K562 (cell line): ENCODE measurements around the gene ARHGAP35. TPM values are rescaled to one million over a fixed set of nuclear protein-coding genes. Genes with fewer than 3 reads are reported as not detected.

Experiments
- ATAC-seq: fragments of 200-7000 bp; cut with Tn5 transposase; 3 replicates; pipeline ENCODE4 v1.9.1; 2020; ENCODE audit warnings: moderate library complexity
- BruUV-seq: library from RNA; stranded (reverse); fragments of 400-500 nt; replicated peaks from 2 replicates; lab custom pipeline; 2021; lab: Mats Ljungman, UMichigan
- CTCF ChIA-PET: fragments of 300-600 bp; formaldehyde crosslinking; extraction: SDS; loops from one replicate; lab custom pipeline; 2021; ENCODE audit warnings: low intra/inter-chr PET ratio; lab: Yijun Ruan, JAX
- POLR2A ChIA-PET: fragments of 300-600, 350-650 bp; sonication (Branson Sonifier 250); formaldehyde crosslinking; extraction: SDS; loops from one replicate; lab custom pipeline; 2021; ENCODE audit warnings: antibody characterized with exemption, inconsistent platforms; lab: Yijun Ruan, JAX
- DNase-seq, 4 experiments: peaks; one replicate each; pipeline versions ENCODE4 v3.0.0 to v3.0.0-alpha.2; 2011 to 2018; ENCODE audit warnings: low spot score in 3 of 4, mixed read lengths in 3 of 4; ENCODE audit errors: extremely low read depth in 1 of 4
- FAIRE-seq: peaks from 2 replicates; lab custom pipeline; 2011; peaks lifted over from hg19 to GRCh38; lab: Jason Lieb, UNC
- H2AFZ ChIP-seq: 2 replicates; pipeline ENCODE4 v1.6.0; 2011; ENCODE audit warnings: low read depth, low read length, control low read depth, inconsistent platforms
- H3K27ac ChIP-seq: fragments of 200-600 bp; 3 replicates; pipeline ENCODE4 v1.8.0; 2011; ENCODE audit warnings: low read depth, mild to moderate bottlenecking, control low read depth, inconsistent platforms, low read length, moderate library complexity, mixed read lengths; ENCODE audit errors: extremely low read depth
- H3K27me3 ChIP-seq, 2 experiments: fragments of 300-600 bp in 1 of 2; 2 replicates in 1 of 2; 3 replicates in 1 of 2; pipeline versions ENCODE4 v1.6.0 to v1.8.0; 2011; ENCODE audit warnings: inconsistent platforms in 2 of 2, low read length in 2 of 2, mild to moderate bottlenecking in 1 of 2, mixed read lengths in 1 of 2, moderate library complexity in 1 of 2; ENCODE audit not compliant: control insufficient read depth in 2 of 2, insufficient read depth in 2 of 2
- H3K36me3 ChIP-seq: fragments of 300-600 bp; 3 replicates; pipeline ENCODE4 v1.8.0; 2011; ENCODE audit warnings: mild to moderate bottlenecking, low read length, inconsistent platforms; ENCODE audit not compliant: control insufficient read depth, insufficient read depth
- H3K4me1 ChIP-seq, 2 experiments: fragments of 200-600 bp in 1 of 2; replicated peaks in 1 of 2; 2 replicates in 1 of 2; 3 replicates in 1 of 2; pipeline versions ENCODE4 v1.5.1 to v1.8.0; 2011; ENCODE audit warnings: inconsistent platforms in 2 of 2, low read length in 2 of 2, mild to moderate bottlenecking in 1 of 2, mixed read lengths in 1 of 2, moderate library complexity in 1 of 2; ENCODE audit not compliant: control insufficient read depth in 2 of 2, insufficient read depth in 2 of 2
- H3K4me2 ChIP-seq: 2 replicates; pipeline ENCODE4 v1.6.1; 2011; ENCODE audit warnings: low read length, control low read depth, inconsistent platforms, mixed read lengths; ENCODE audit not compliant: insufficient read depth
- H3K4me3 ChIP-seq: fragments of 200-600 bp; sonication (generic), shearing (Covaris generic); 2 replicates; pipeline ENCODE4 v1.5.1; 2016; ENCODE audit warnings: control low read depth, inconsistent platforms
- H3K79me2 ChIP-seq: fragments of 200-600 bp; 3 replicates; pipeline ENCODE4 v1.8.0; 2011; ENCODE audit warnings: low read length, inconsistent platforms; ENCODE audit not compliant: control insufficient read depth, insufficient read depth
- H3K9ac ChIP-seq, 2 experiments: 2 replicates each; pipeline versions ENCODE4 v1.6.0 to v1.6.1; 2011; ENCODE audit warnings: low read depth in 2 of 2, low read length in 2 of 2, control low read depth in 1 of 2, inconsistent platforms in 1 of 2, mild to moderate bottlenecking in 1 of 2, mixed read lengths in 1 of 2; ENCODE audit not compliant: insufficient read depth in 1 of 2
- H3K9me1 ChIP-seq: one replicate; pipeline ENCODE4 v1.6.0; 2011; ENCODE audit warnings: inconsistent platforms, mild to moderate bottlenecking, low read length, moderate library complexity; ENCODE audit not compliant: control insufficient read depth, insufficient read depth
- H3K9me3 ChIP-seq: replicated peaks from 2 replicates; pipeline ENCODE4 v1.5.1; 2011; ENCODE audit warnings: low read depth, low read length, inconsistent platforms; ENCODE audit not compliant: control insufficient read depth, insufficient read depth
- H4K20me1 ChIP-seq: replicated peaks from 2 replicates; pipeline ENCODE4 v1.6.1; 2011; ENCODE audit warnings: low read length, inconsistent platforms, mixed read lengths; ENCODE audit not compliant: control insufficient read depth, insufficient read depth
- C11orf30 ChIP-seq: fragments of 450-650 bp; IDR thresholded peaks from 2 replicates; pipeline ENCODE4 v1.6.1; 2016; ENCODE audit warnings: low read depth, mild to moderate bottlenecking
- MAFF ChIP-seq: IDR thresholded peaks from 2 replicates; pipeline ENCODE4 v1.6.1; 2012; ENCODE audit warnings: low read length, improper control_type of control experiment
- MAFG ChIP-seq: fragments of 450-650 bp; conservative IDR thresholded peaks from 2 replicates; pipeline ENCODE4 v1.6.1; 2016; ENCODE audit warnings: missing genetic modification characterization, missing compliant biosample characterization
- NFXL1 ChIP-seq: fragments of 450-650 bp; formaldehyde crosslinking; IDR thresholded peaks from 2 replicates; pipeline ENCODE4 v1.4.0; 2021; ENCODE audit warnings: mild to moderate bottlenecking
- ZNF311 ChIP-seq: fragments of 250-450 bp; sonication (Bioruptor Pico); IDR thresholded peaks from 2 replicates; pipeline ENCODE4 v1.4.0; 2020; ENCODE audit warnings: mild to moderate bottlenecking, moderate library complexity
- ZNF316 ChIP-seq: fragments of 450-650 bp; IDR thresholded peaks from 2 replicates; pipeline ENCODE4 v1.6.1; 2016
- WGBS: fragments of 100-300 bp; shearing (Covaris generic); methylation state at CpG from one replicate; pipeline ENCODE4 v1.1.6; 2016; ENCODE audit warnings: low coverage, mixed read lengths; ENCODE audit not compliant: insufficient coverage; ENCODE audit errors: missing lambda C conversion rate; 5-methylcytosine and 5-hydroxymethylcytosine counted together
- in situ Hi-C: fragments of 300-500 bp; cut with MboI; formaldehyde crosslinking; loops from 4 replicates; pipeline ENCODE4 v1.15.0; 2018; ENCODE audit warnings: inconsistent platforms, mixed read lengths
- intact Hi-C: fragments of 100-400 bp; cut with micrococcal nuclease; formaldehyde crosslinking; loops from 2 replicates; pipeline ENCODE4 v1.14.2; 2022
- polyA plus RNA-seq, 8 experiments: library from polyadenylated mRNA; depleted of rRNA in 4 of 8; stranded (reverse) in 5 of 8; unstranded in 3 of 8; fragments of >200 nt; fragmentation: Nextera tagmentation in 2 of 8; fragmentation: Illumina TruSeq in 1 of 8; extraction: Ambion mirVana in 2 of 8; extraction: Trizol in 1 of 8; gene quantifications; 2 replicates each; pipeline versions ENCODE4 v1.2.1 to v1.2.3, GENCODE V29; 2011 to 2014; ENCODE audit warnings: inconsistent platforms in 1 of 8, missing spikeins in 1 of 8
- total RNA-seq, 7 experiments: library from RNA; depleted of rRNA in 6 of 7; stranded (reverse); fragments of >200 nt in 6 of 7; fragmentation: Illumina TruSeq in 2 of 7; extraction: Trizol in 2 of 7; gene quantifications; 2 replicates each; pipeline versions ENCODE4 v1.2.1 to v1.2.3, GENCODE V29; 2011 to 2021; ENCODE audit warnings: low replicate concordance in 1 of 7

Gene ARHGAP35
- total and polyA plus RNA-seq, 9 of the 15 experiments (the other 6 are each of a cell fraction or from before 2014, with no cell fraction given): 0.27 to 26.4 (median 10.2) TPM

DNA sequence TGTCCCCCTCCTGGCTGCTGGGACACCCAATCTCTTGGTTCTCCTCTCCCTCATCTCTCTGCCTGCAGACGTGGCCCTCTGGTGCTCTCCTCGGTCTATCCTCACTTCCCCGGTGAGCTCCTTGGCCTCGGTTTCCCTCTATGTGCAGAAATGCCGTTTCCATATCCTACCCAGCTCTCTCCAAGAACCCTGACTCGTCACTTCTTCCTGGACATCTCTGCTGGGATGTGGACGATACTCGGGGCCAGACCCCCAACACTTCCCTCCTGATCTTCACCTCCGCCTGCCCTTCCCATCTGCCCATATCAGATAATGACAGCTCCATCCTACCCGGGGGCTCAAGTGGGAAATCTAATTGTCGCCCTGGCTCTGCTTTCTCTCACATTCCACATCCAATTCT lies 18.0 kb upstream of the ARHGAP35 start:
- DNase-seq: no peak
- TF ChIP-seq C11orf30: peak; percentile 54; the same call in 1 of the 2 replicates
- TF ChIP-seq ZNF311 (CRISPR knock-in tag): no peak
- TF ChIP-seq MAFF: 0 out of 2 replicates have a peak, but pooled peaks have one; percentile 14
- no peak for TF ChIP-seq NFXL1 (CRISPR knock-in tag)
- TF ChIP-seq ZNF316: peak; percentile 56
- 0 out of 2 replicates have a peak, but pooled peaks have one; percentile 24 for TF ChIP-seq MAFG (tag)
- Histone ChIP-seq H3K9me1 (peaks cover 3% of the 10 kb centered on the region), H3K4me2 (no peak overlapping the region), H3K27ac (no peak overlapping the region), H3K36me3 (peaks cover 74% of the 10 kb centered on the region), H3K79me2 (peaks cover 37% of the 10 kb centered on the region), H3K9me3 (no peaks in the 10 kb centered on the region), H3K27me3 (no peaks in the 10 kb centered on the region), H3K4me3 (no peak overlapping the region), H3K9ac (peak overlapping the region in 1 of 2 experiments; percentile 78; a peak in 2 of 4 replicates), H2AFZ (no peak overlapping the region), H3K4me1 (peaks cover 42 to 59% of the 10 kb centered on the region in 2 experiments), H4K20me1 (0 out of 2 replicates have a peak, but pooled peaks cover 4% of the 10 kb centered on the region)
- intact Hi-C loops (no loop called here), in situ Hi-C loops (loop anchor here (5.0 kb wide), 1 partner anchor 75 kb away; no protein-coding TSS in a partner anchor)
- no peak for ATAC-seq
- FAIRE-seq: no peak
- ChIA-PET CTCF (no interaction called here), POLR2A (interaction anchor here (1.0 to 1.7 kb wide), 4 partner anchors 13 to 58 kb away, joined by 3 to 7 read pairs (median 5); partner anchors contain the start of gene SLC1A5)
- WGBS: 85% methylated on average over 8 of the region's 11 CpGs
- no TSS peak for BruUV-seq
